HEK293T (cell line): ENCODE results near the gene MYO15A.

Experiments used
- CTCF ChIA-PET: fragments of 350-600 bp; formaldehyde crosslinking; extraction: SDS; loops from one replicate; lab custom pipeline; 2021; ENCODE audit warnings: antibody characterized with exemption, inconsistent platforms; lab: Yijun Ruan, JAX
- POLR2A ChIA-PET: fragments of 350-600 bp; formaldehyde crosslinking; extraction: SDS; loops from one replicate; lab custom pipeline; 2020; ENCODE audit warnings: antibody characterized with exemption, inconsistent platforms; lab: Yijun Ruan, JAX
- DNase-seq: peaks from one replicate; pipeline ENCODE4 v3.0.0; 2012; ENCODE audit warnings: mixed read lengths; ENCODE audit errors: extremely low spot score
- ARNT ChIP-seq: fragments of 450-650 bp; IDR thresholded peaks from 2 replicates; pipeline ENCODE4 v1.6.1; 2017; ENCODE audit warnings: mild to moderate bottlenecking
- BHLHE40 ChIP-seq: fragments of 450-650 bp; IDR thresholded peaks from 2 replicates; pipeline ENCODE4 v1.6.1; 2016; ENCODE audit warnings: mild to moderate bottlenecking, moderate library complexity, borderline replicate concordance
- CTBP1 ChIP-seq: fragments of 450-650 bp; IDR thresholded peaks from 2 replicates; pipeline ENCODE4 v1.6.1; 2016; ENCODE audit warnings: borderline replicate concordance
- ELF4 ChIP-seq: fragments of 450-650 bp; IDR thresholded peaks from 2 replicates; pipeline ENCODE4 v1.6.1; 2017; ENCODE audit warnings: antibody characterized with exemption
- FOXA1 ChIP-seq: fragments of 450-650 bp; IDR thresholded peaks from 2 replicates; pipeline ENCODE4 v1.6.1; 2016; ENCODE audit warnings: mild to moderate bottlenecking
- FOXK2 ChIP-seq: fragments of 450-650 bp; IDR thresholded peaks from 2 replicates; pipeline ENCODE4 v1.6.1; 2016; ENCODE audit warnings: mild to moderate bottlenecking
- FOXM1 ChIP-seq: fragments of 450-650 bp; IDR thresholded peaks from 2 replicates; pipeline ENCODE4 v1.6.1; 2017; ENCODE audit warnings: mild to moderate bottlenecking, borderline replicate concordance
- HDGF ChIP-seq: fragments of 450-650 bp; IDR thresholded peaks from 2 replicates; pipeline ENCODE4 v1.6.1; 2017; ENCODE audit warnings: antibody characterized with exemption, borderline replicate concordance
- L3MBTL2 ChIP-seq: fragments of 450-650 bp; conservative IDR thresholded peaks from 2 replicates; pipeline ENCODE4 v1.6.1; 2016; ENCODE audit warnings: mild to moderate bottlenecking
- LEF1 ChIP-seq: fragments of 450-650 bp; IDR thresholded peaks from 2 replicates; pipeline ENCODE4 v1.6.1; 2017; ENCODE audit warnings: mild to moderate bottlenecking, borderline replicate concordance
- NFRKB ChIP-seq: fragments of 450-650 bp; IDR thresholded peaks from 2 replicates; pipeline ENCODE4 v1.6.1; 2016; ENCODE audit warnings: mild to moderate bottlenecking, moderate library complexity
- SP1 ChIP-seq: fragments of 450-650 bp; IDR thresholded peaks from 2 replicates; pipeline ENCODE4 v1.6.1; 2017
- SUZ12 ChIP-seq: fragments of 450-650 bp; IDR thresholded peaks from 2 replicates; pipeline ENCODE4 v1.6.1; 2016; ENCODE audit warnings: mild to moderate bottlenecking
- TARDBP ChIP-seq: fragments of 450-650 bp; IDR thresholded peaks from 2 replicates; pipeline ENCODE4 v1.6.1; 2016
- ZNF384 ChIP-seq: fragments of 450-650 bp; IDR thresholded peaks from 2 replicates; pipeline ENCODE4 v1.6.1; 2016
- TF ChIP-seq, protein P1 (sequence below): fragments of 450-650 bp; IDR thresholded peaks from 2 replicates; pipeline ENCODE4 v1.6.1; 2016

The MYO15A gene

DNA sequence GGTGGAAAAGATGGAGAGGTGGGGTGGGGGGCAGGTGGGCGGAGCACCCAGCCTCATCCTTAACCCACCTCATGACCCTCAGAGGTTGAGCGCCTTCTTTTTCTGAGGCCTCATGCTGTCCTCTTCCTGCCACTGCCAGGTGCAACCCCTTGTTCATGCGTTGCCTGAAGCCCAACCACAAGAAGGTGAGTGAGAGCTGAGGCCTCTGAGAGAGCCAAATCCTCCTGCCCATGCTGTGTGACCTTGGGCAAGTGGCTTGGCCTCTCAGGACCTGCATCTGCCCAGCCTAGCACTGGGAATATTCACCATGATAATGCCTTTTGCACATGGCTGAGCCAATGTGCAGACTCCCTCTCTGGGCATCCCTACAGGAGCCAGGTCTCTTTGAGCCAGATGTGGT lies 32.1 kb downstream of the MYO15A start:
- ChIA-PET POLR2A (interaction anchor here (1.2 kb wide), 1 partner anchor 43 kb away, joined by 4 read pairs; the partner anchor contains the start of gene ALKBH5), CTCF (interaction anchor here (0.5 to 2.5 kb wide), 10 partner anchors 10 to 1910 kb away, joined by 3 to 24 read pairs (median 4); partner anchors contain the start of gene ALKBH5)
- no peak for TF ChIP-seq ZNF384
- no peak for TF ChIP-seq CTBP1
- TF ChIP-seq HDGF = no peak
- no peak for TF ChIP-seq ELF4
- no peak for TF ChIP-seq L3MBTL2
- DNase-seq = no peak

DNA sequence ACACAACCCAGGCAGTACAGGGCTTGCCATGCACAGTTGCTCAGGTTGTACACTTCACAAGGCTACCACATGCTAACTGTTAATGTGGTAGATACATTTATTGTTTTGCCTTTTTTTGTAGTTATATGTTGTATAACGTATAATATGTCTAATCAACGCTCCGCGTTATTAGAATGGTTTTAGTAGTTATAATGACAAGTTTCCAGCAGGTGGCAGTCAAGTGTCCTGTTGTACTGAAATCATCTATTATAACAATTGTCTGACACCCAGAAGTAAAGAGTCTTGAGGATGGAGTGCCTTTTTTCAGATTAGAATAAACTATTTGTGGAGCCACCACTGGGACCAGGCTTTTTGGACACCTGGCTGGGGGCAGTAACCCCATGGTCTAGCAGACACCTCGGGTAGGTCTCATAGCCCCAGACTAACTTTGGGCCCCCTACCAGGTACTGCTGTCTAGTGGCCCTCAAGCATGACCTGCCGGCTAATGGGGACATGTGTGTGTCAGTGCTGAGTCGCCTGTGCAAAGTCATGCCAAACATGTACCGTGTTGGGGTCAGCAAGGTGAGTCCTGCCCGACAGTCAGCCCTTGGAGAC lies 32.8 kb downstream of the MYO15A start:
- CTCF ChIA-PET = interaction anchor here (0.5 to 2.5 kb wide), 13 partner anchors 10 to 1910 kb away, joined by 3 to 24 read pairs (median 4); partner anchors contain the start of gene ALKBH5
- no peak for TF ChIP-seq FOXM1
- no peak for TF ChIP-seq SP1
- no peak for TF ChIP-seq FOXK2
- TF ChIP-seq, protein P1, sequence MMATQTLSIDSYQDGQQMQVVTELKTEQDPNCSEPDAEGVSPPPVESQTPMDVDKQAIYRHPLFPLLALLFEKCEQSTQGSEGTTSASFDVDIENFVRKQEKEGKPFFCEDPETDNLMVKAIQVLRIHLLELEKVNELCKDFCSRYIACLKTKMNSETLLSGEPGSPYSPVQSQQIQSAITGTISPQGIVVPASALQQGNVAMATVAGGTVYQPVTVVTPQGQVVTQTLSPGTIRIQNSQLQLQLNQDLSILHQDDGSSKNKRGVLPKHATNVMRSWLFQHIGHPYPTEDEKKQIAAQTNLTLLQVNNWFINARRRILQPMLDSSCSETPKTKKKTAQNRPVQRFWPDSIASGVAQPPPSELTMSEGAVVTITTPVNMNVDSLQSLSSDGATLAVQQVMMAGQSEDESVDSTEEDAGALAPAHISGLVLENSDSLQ = peak; percentile 82
- POLR2A ChIA-PET = interaction anchor here (1.2 to 1.5 kb wide), 2 partner anchors 12 to 42 kb away, joined by 4 to 5 read pairs; partner anchors contain the start of gene ALKBH5
- DNase-seq = peak; percentile 55

DNA sequence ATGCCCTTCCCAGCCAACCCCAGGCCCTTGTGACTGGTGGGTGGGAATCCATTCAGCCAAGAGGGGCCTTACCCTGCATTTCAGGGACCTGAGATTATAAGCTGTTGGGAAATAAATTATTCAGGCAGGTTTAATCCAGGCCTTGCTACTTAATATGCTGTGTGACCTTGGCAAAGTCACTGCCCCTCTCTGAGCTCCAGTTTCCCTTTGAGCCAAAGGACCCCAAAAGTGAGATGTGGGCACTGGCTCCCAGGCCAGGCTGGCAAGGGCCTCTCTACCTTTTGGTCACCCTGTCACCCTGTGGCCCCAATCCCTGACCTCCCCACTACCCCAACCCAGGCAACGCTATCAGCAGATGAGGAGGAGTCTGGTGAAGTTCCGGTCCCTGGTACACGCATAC lies 33.9 kb downstream of the MYO15A start:
- POLR2A ChIA-PET = interaction anchor here (1.5 kb wide), 1 partner anchor 11 kb away, joined by 5 read pairs; no protein-coding TSS in a partner anchor

DNA sequence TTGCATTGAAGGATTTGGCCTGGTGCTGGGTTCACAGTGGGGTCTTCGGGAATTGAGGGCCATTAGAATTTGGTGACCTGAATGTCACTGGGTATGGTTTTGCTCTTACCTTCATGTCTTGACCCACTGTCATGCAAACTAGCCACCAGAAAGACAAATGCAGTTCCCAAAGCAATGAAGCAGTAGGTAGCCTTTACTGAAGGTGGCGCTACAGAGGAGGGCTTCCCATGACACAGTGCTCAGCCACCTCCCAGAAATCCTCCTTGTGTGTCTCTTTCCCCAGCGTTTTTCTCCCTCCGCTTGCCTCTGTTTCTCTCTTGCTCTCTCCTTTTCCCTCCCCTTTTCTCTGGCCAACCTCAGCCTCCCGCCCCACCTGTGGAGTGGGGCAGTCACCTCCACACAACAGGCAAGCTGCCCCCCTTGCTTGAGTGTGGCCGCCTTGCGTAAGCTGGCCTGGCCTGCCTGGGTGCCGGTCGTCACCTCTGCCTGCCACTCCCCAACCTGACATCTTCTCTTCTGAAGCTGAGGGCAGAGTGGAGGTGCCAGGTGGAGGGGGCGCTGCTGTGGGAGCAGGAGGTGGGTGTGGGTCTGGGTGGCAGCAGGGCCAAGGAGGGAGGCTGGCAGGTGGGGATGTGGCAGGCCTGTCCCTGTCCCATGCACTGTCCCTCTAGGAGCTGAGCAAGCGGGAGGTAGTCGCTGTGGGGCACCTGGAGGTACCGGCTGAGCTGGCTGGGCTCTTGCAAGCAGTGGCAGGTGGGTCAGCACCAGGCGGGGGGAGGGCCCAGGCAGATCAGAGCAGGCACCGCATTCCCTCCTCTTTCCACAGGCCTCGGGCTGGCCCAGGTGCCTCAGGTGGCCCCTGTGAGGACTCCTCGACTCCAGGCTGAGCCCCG lies 34.7 kb downstream of the MYO15A start:
- ChIA-PET POLR2A (interaction anchor here (1.5 to 1.6 kb wide), 2 partner anchors 10 to 40 kb away, joined by 5 to 11 read pairs; partner anchors contain the start of gene ALKBH5), CTCF (interaction anchor here (0.6 to 2.5 kb wide), 10 partner anchors 9 to 78 kb away, joined by 3 to 24 read pairs (median 3); partner anchors contain the start of gene ALKBH5)
- TF ChIP-seq L3MBTL2 (no peak), ELF4 (no peak), NFRKB (no peak), TARDBP (no peak), SUZ12 (no peak), SP1 (no peak), ZNF384 (no peak), ARNT (no peak), FOXM1 (no peak), HDGF (no peak), BHLHE40 (no peak), LEF1 (no peak), CTBP1 (no peak), FOXA1 (no peak), FOXK2 (no peak)
- TF ChIP-seq, protein P1 = no peak
- DNase-seq = peak; percentile 58

More for the DNA sequence above, 33.9 kb downstream of the MYO15A start:
- TF ChIP-seq TARDBP (no peak), FOXM1 (no peak), L3MBTL2 (no peak)
- DNase-seq = no peak
- CTCF ChIA-PET = interaction anchor here (0.8 to 2.5 kb wide), 3 partner anchors 12 to 85 kb away, joined by 3 to 24 read pairs (median 11); partner anchors contain the start of gene ALKBH5

DNA sequence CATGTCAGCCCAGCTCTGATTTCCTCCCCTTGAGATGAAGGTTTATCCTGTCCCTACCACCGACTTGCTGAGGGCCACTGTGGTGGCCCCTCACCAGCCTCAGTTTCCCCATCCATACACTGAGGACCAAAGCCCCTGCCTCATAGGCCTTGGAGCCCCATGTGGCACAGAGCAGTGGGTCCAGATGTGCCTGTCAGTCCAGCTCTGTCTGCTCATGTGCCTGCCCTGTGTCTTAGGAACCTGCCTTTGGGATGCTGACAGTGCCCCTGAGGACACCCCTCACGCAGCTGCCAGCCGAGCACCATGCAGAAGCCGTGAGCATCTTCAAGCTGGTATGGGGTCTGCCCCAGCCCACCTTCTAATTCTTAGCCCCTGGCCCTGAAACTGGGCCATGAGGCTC lies 35.7 kb downstream of the MYO15A start:
- ChIA-PET POLR2A (interaction anchor here (0.9 to 1.6 kb wide), 4 partner anchors 9 to 40 kb away, joined by 3 to 11 read pairs (median 4); partner anchors contain the start of gene ALKBH5), CTCF (interaction anchor here (0.7 to 1.4 kb wide), 5 partner anchors 10 to 77 kb away, joined by 3 to 6 read pairs (median 3); partner anchors contain the start of gene ALKBH5)
- no peak for DNase-seq
- TF ChIP-seq NFRKB = no peak
- TF ChIP-seq FOXM1 = no peak
- no peak for TF ChIP-seq CTBP1
- no peak for TF ChIP-seq FOXK2
- no peak for TF ChIP-seq TARDBP
- TF ChIP-seq ZNF384 = no peak
- no peak for TF ChIP-seq SUZ12
- TF ChIP-seq SP1 = no peak
- TF ChIP-seq FOXA1 = no peak
- TF ChIP-seq BHLHE40 = no peak
- TF ChIP-seq L3MBTL2 = no peak
- no peak for TF ChIP-seq ELF4
- no peak for TF ChIP-seq ARNT
- no peak for TF ChIP-seq LEF1
- TF ChIP-seq, protein P1 = no peak
- no peak for TF ChIP-seq HDGF
